ENCODE results near the gene MAP6. TPM values are rescaled to one million over a fixed set of nuclear protein-coding genes. Genes with fewer than 3 reads are reported as not detected.

MAP6 gene
- total and polyA plus RNA-seq, 2 of the 13 experiments (the other 11 are each of a cell fraction or from before 2014, with no cell fraction given): 0.04 TPM; not detected in 1

GRCh38 chr11:75626889-75627529 lies 41.8 kb downstream of the MAP6 start:
- intact Hi-C loops (cut with micrococcal nuclease; ENCODE audit: unreplicated experiment) (no loop called here), in situ Hi-C loops (cut with HindIII; ENCODE audit: extremely low pct_ligation_motif_present, low pct_unique_long_range_greater_than_20kb) (no loop called here)
- FAIRE-seq (no peak), DNase-seq (ENCODE audit: low spot score) (no peak), ATAC-seq (no peak)
- 53% methylated on average over 8 of the region's 8 CpGs for WGBS (ENCODE audit: low lambda C conversion rate)
- no TSS peak for BruUV-seq (replicated peaks)
- H3K27ac ChIP-seq (ENCODE audit: extremely low read length, insufficient read depth, low read length): no peak overlapping the region
- no peak overlapping the region for H2AFZ ChIP-seq (ENCODE audit: low read length)
- H3K4me3 ChIP-seq (replicated peaks in 1 of 3; ENCODE audit: insufficient read depth in 1 of 3, low read depth in 2 of 3, low read length in 3 of 3): no peak overlapping the region
- CTCF ChIA-PET (ENCODE audit: low intra/inter-chr PET ratio, low total read pairs): no interaction called here
- no peak overlapping the region for H3K4me2 ChIP-seq (ENCODE audit: low read depth, low read length)
- no peaks in the 10 kb centered on the region for H3K79me2 ChIP-seq (ENCODE audit: insufficient read depth, low read length)
- H3K36me3 ChIP-seq (replicated peaks in 1 of 2; ENCODE audit: control insufficient read depth in 1 of 2, insufficient read depth in 2 of 2, low read length in 2 of 2): no peaks in the 10 kb centered on the region
- H3K9ac ChIP-seq (ENCODE audit: insufficient read depth, low read depth, low read length): no peak overlapping the region
- H3K9me3 ChIP-seq (ENCODE audit: low read length): no peaks in the 10 kb centered on the region
- TF ChIP-seq PRDM4 (CRISPR knock-in tag; IDR thresholded peaks at IDR 0.05; ENCODE audit: borderline replicate concordance) (no peak), BRF2 (CRISPR knock-in tag; IDR thresholded peaks at IDR 0.05) (no peak), ZNF280D (CRISPR knock-in tag; IDR thresholded peaks at IDR 0.05) (no peak), REPIN1 (CRISPR knock-in tag; IDR thresholded peaks at IDR 0.05; ENCODE audit: borderline replicate concordance, low read depth) (no peak), GLI4 (CRISPR knock-in tag; IDR thresholded peaks at IDR 0.05; ENCODE audit: borderline replicate concordance) (no peak), ZSCAN25 (CRISPR knock-in tag; IDR thresholded peaks at IDR 0.05) (no peak), SMAD3 (CRISPR knock-in tag; IDR thresholded peaks at IDR 0.05) (no peak), ATF2 (CRISPR knock-in tag; IDR thresholded peaks at IDR 0.05) (no peak), ZNF512 (CRISPR knock-in tag; IDR thresholded peaks at IDR 0.05) (no peak), ZNF333 (CRISPR knock-in tag; IDR thresholded peaks at IDR 0.05; ENCODE audit: borderline replicate concordance) (no peak), U2AF2 (IDR thresholded peaks at IDR 0.05; ENCODE audit: low read depth, low read length) (no peak), ZNF598 (CRISPR knock-in tag; IDR thresholded peaks at IDR 0.05; ENCODE audit: borderline replicate concordance) (no peak)
- no peaks in the 10 kb centered on the region for H3K4me1 ChIP-seq (ENCODE audit: insufficient read depth, low read length)
- H3K27me3 ChIP-seq (ENCODE audit: control insufficient read depth in 1 of 2, insufficient read depth in 2 of 2, low read length in 2 of 2): peaks cover 4 to 27% of the 10 kb centered on the region in 2 experiments; a peak in 4 of 5 replicates
- no peaks in the 10 kb centered on the region for H4K20me1 ChIP-seq (ENCODE audit: insufficient read depth, low read length)
- POLR2A ChIA-PET: no interaction called here
